NCI-H2196 (cell line): ENCODE results near the gene HSD11B2.

Experiments used
- DNase-seq: peaks from one replicate; lab custom pipeline; 2025; ENCODE audit not compliant: unreplicated experiment; lab: John Stamatoyannopoulos, UW

Gene HSD11B2

GRCh38 chr16:67470359-67470758 is 39.4 kb downstream of the HSD11B2 start:
- peak; percentile 80 for DNase-seq

GRCh38 chr16:67471758-67472384 is 41.0 kb downstream of the HSD11B2 start:
- no peak for DNase-seq

GRCh38 chr16:67474551-67475455 is 43.9 kb downstream of the HSD11B2 start:
- no peak for DNase-seq

DNA sequence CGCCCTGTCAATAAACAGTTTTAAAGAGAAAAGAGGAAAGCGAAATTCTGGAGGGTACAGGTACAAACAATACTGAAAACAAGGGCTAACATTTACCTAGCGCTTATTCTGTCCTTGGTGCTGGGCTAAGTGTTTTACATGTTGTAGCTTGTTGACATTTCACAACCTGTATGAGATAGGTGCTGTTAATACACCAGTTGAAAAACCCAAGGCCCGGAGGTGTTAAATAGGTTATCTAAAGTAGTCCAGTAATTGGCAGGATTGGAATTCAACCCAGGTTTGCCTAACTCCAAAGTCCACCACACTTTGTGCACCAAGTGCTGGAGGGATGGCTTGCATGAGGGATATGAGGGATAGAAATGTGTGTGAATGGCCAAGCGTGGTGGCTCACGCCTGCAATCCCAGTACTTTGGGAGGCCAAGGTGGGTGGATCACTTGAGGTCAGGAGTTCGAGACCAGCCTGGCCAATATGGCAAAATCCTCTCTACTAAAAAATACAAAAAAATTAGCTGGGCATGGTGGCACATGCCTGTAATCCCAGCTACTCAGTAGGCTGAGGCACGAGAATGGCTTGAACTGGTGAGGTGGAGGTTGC is 47.1 kb downstream of the HSD11B2 start:
- DNase-seq = no peak

DNA sequence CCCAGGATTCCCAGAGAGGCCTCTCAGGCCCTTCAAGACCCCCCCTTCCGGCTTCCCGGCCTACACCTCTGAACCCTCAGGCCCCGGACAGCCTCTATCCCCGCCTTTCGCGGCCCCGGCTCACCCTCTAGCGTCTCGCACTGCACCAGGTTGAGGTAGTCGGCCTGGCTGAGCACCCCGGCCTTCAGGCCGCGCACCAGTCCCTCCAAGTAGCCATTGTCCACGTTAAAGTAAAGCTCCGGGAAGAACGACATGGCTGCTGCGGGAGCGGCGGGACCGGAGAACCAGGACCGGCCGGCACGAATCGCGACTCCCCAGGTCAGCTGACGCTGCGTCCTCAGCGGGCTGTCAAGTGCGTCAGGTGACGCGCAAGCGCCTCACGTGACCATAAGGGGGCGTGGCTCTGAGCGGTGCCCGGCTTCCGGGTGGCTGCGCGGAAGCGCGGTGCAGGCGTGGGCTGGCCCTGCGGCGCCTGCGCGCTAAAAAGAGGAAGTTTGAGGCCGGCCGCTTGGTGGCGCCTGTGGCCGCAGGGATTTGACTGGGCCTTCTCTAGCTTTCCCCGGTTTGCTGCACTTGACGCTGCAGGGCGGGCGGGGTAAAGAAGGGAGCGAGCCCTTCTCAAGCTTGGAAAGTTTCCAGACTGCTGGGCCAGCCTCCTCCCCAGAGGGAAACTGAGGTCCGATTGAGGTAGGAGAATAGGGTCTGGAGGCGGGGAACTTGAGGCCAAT is 50.1 kb downstream of the HSD11B2 start, which contains the start of gene ATP6V0D1:
Gene ATP6V0D1 (minus strand): TSS at position 325 of the 728 bp plus-strand sequence. CDS start 71 bp downstream, at position 254.
- peak; percentile 91 for DNase-seq

GRCh38 chr16:67481561-67482232 is 50.8 kb downstream of the HSD11B2 start:
- no peak for DNase-seq

- DNase-seq = no peak
Measured at GRCh38 chr16:67482233-67482924, 51.5 kb downstream of the HSD11B2 start.

GRCh38 chr16:67483150-67483549 is 52.2 kb downstream of the HSD11B2 start, which contains the start of gene AGRP:
Gene AGRP, minus strand, starts transcription at chr16:67483547. Its CDS starts 149 bp downstream, at chr16:67483398.
- DNase-seq = no peak

DNA sequence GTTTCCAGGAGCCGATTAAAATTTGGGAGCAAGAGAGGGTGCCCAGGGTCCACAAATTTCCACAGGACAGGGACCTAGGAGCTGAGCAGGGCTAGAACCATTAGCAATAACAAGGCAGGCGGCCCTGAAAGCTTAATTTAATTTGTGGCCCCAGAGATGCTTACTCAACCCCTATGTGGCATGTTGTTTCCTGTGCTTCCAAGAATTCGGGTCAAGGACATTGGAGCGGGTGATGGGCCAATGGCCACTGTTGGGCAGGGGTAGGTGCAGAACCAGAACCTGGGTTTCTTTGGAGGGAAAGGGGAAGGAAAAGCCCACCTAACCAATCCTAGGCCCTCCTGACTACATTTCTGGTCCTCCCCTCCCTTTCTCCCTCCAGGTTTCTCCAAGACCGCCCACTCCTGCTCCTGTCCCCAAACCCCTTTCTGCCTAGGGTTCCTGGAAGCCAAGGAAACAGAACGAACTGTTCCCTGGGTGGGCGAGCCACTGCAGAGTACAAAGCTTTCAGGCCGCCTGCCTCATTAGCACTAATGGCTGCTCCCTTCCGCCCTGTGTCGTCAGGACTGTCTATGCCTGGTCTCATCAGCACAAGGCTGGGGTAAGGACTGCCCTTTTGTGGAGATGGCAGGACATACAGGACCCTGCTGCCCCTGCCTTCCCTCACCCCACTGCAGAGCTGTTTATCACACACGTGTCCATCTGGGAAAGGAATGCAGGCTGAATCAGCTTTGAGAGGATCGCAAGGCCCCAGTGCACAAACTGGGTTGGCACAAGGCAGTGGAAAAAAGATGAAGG is 53.0 kb downstream of the HSD11B2 start:
- DNase-seq = no peak

DNA sequence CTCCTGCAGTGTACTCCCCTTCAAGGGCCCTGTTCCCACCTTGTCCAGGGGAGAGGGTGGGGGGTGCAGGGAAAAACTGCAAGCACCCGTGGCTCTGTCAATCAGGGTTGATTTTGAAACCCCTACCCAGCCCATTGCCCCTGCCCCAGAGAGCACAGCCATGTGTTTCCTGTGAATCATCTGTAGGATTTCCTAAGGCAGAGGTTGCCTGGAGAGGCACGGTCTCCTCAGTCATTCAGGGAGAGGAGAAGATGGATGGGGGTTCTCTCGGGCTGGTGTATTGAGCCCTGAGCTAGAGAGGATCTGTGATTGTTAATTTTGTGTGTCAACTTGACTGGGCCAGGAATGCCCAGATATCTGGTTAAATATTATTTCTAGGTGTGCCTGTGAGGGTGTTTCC is 55.9 kb downstream of the HSD11B2 start:
- no peak for DNase-seq
